HepG2 (cell line): ENCODE results near the gene SH3GLB2. TPM values are rescaled to one million over a fixed set of nuclear protein-coding genes. Genes with fewer than 3 reads are reported as not detected.

Source experiments
- BORCS8-MEF2B ChIP-seq: sonication (generic); formaldehyde crosslinking; IDR thresholded peaks from 2 replicates; pipeline ENCODE4 v1.8.0; 2022; ENCODE audit warnings: mild to moderate bottlenecking, missing genetic modification reagents
- CEBPB ChIP-seq: IDR thresholded peaks from 2 replicates; pipeline ENCODE4 v1.6.1; 2011; ENCODE audit warnings: low read depth, low read length, improper control_type of control experiment, borderline replicate concordance
- EP300 ChIP-seq, 3 experiments: sonication (generic) in 1 of 3; formaldehyde crosslinking in 1 of 3; IDR thresholded peaks; 2 replicates each; pipeline versions ENCODE4 v1.5.1 to v1.6.1; 2011 to 2020; ENCODE audit warnings: low read depth in 2 of 3, low read length in 2 of 3, borderline replicate concordance in 1 of 3, improper control_type of control experiment in 1 of 3, mild to moderate bottlenecking in 1 of 3, missing genetic modification reagents in 1 of 3, moderate library complexity in 1 of 3
- HMG20A ChIP-seq: IDR thresholded peaks from 2 replicates; pipeline ENCODE4 v1.6.1; 2016; ENCODE audit warnings: borderline replicate concordance
- MTA3 ChIP-seq: sonication (generic); formaldehyde crosslinking; IDR thresholded peaks from 2 replicates; pipeline ENCODE4 v1.4.0; 2020; ENCODE audit warnings: missing genetic modification reagents
- SIX1 ChIP-seq: sonication (generic); formaldehyde crosslinking; IDR thresholded peaks from 2 replicates; pipeline ENCODE4 v1.4.0; 2020; ENCODE audit warnings: missing genetic modification reagents, borderline replicate concordance
- SIX4 ChIP-seq: sonication (generic); formaldehyde crosslinking; IDR thresholded peaks from 2 replicates; pipeline ENCODE4 v1.4.0; 2020; ENCODE audit warnings: missing genetic modification reagents
- ZBTB20 ChIP-seq: sonication (generic); formaldehyde crosslinking; IDR thresholded peaks from 2 replicates; pipeline ENCODE4 v1.8.1; 2023; ENCODE audit warnings: missing genetic modification reagents, low read depth, mild to moderate bottlenecking, borderline replicate concordance
- ZC3H4 ChIP-seq: sonication (generic); formaldehyde crosslinking; IDR thresholded peaks from 2 replicates; pipeline ENCODE4 v1.4.0; 2020; ENCODE audit warnings: missing genetic modification reagents, borderline replicate concordance
- ZNF143 ChIP-seq: sonication (generic); formaldehyde crosslinking; IDR thresholded peaks from 2 replicates; pipeline ENCODE4 v1.4.0; 2020; ENCODE audit warnings: missing genetic modification reagents
- ZNF207 ChIP-seq: fragments of 450-650 bp; IDR thresholded peaks from 2 replicates; pipeline ENCODE4 v1.6.1; 2016; ENCODE audit warnings: antibody characterized with exemption, borderline replicate concordance
- ZNF343 ChIP-seq: sonication (generic); formaldehyde crosslinking; IDR thresholded peaks from 2 replicates; pipeline ENCODE4 v1.4.0; 2020; ENCODE audit warnings: mild to moderate bottlenecking, missing genetic modification reagents
- ZNF839 ChIP-seq: sonication (generic); formaldehyde crosslinking; IDR thresholded peaks from 2 replicates; pipeline ENCODE4 v1.4.0; 2020; ENCODE audit warnings: missing genetic modification reagents, mild to moderate bottlenecking, borderline replicate concordance
- polyA plus RNA-seq, 8 experiments: library from polyadenylated mRNA; depleted of rRNA in 3 of 8; stranded (reverse) in 7 of 8; unstranded in 1 of 8; fragments of >200 nt; fragmentation: Illumina TruSeq in 4 of 8; extraction: Trizol in 4 of 8; gene quantifications; 2 replicates each; pipeline versions ENCODE4 v1.2.1 to v1.2.3, GENCODE V29; 2011 to 2016; ENCODE audit warnings: low read depth in 4 of 8, missing spikeins in 1 of 8, mixed read lengths in 1 of 8; ENCODE audit not compliant: insufficient read depth in 1 of 8
- total RNA-seq, 5 experiments: library from RNA; depleted of rRNA; stranded (reverse); fragments of >200 nt; fragmentation: Illumina TruSeq; extraction: Trizol; gene quantifications; 2 replicates each; pipeline ENCODE4 v1.2.3, GENCODE V29; 2016; ENCODE audit warnings: low read depth in 1 of 5
- TF ChIP-seq, protein P1 (sequence below): sonication (generic); formaldehyde crosslinking; IDR thresholded peaks from 2 replicates; pipeline ENCODE4 v1.8.1; 2023; ENCODE audit warnings: mild to moderate bottlenecking, inconsistent platforms, moderate library complexity, missing genetic modification reagents, borderline replicate concordance
- TF ChIP-seq, protein P2 (sequence below): sonication (generic); formaldehyde crosslinking; IDR thresholded peaks from 2 replicates; pipeline ENCODE4 v1.9.0; 2021; ENCODE audit warnings: missing genetic modification reagents, borderline replicate concordance
- TF ChIP-seq, protein P3 (sequence below): sonication (generic); formaldehyde crosslinking; IDR thresholded peaks from 2 replicates; pipeline ENCODE4 v1.5.0; 2020; ENCODE audit warnings: missing genetic modification reagents
- TF ChIP-seq, protein P4 (sequence below): sonication (generic); formaldehyde crosslinking; IDR thresholded peaks from 2 replicates; pipeline ENCODE4 v1.5.0; 2020; ENCODE audit warnings: missing genetic modification reagents
- TF ChIP-seq, protein P5 (sequence below): sonication (generic); formaldehyde crosslinking; conservative IDR thresholded peaks from 2 replicates; pipeline ENCODE4 v1.4.0; 2020; ENCODE audit warnings: mild to moderate bottlenecking, missing genetic modification reagents, moderate library complexity
- TF ChIP-seq, protein P6 (sequence below): sonication (generic); formaldehyde crosslinking; IDR thresholded peaks from 2 replicates; pipeline ENCODE4 v1.4.0; 2020; ENCODE audit warnings: mild to moderate bottlenecking, missing genetic modification reagents

SH3GLB2 gene
- total and polyA plus RNA-seq, 2 of the 13 experiments (the other 11 are each of a cell fraction or from before 2014, with no cell fraction given) = 24.0 to 40.6 TPM

DNA sequence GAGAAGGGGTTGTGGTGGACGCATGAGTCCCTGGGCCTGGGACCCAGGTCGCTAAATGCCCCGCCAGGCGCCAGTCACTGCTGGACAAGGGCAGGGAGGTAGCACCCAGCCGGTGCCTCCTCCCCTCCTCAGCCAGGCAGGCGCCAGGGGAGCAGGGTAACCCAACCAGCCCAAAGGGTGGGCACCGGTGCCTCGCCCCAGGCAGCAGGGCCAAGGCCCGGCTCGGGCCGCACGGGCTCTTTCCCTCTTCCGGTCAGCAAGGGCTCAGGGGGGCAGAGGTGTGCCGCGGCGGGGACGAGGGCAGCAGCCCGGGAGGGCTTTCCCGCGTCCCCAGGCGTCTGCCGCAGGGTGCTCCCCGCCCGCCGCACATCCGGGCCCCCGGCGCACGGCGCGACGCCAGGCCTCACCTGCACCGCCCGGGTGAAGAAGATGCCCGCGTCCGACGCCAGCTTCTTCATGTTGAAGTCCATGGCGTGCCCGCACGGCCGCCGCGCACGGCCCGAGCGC is 393 bp downstream of the SH3GLB2 start (continued):
- TF ChIP-seq MTA3 (CRISPR knock-in tag) = no peak
- TF ChIP-seq, protein P1, sequence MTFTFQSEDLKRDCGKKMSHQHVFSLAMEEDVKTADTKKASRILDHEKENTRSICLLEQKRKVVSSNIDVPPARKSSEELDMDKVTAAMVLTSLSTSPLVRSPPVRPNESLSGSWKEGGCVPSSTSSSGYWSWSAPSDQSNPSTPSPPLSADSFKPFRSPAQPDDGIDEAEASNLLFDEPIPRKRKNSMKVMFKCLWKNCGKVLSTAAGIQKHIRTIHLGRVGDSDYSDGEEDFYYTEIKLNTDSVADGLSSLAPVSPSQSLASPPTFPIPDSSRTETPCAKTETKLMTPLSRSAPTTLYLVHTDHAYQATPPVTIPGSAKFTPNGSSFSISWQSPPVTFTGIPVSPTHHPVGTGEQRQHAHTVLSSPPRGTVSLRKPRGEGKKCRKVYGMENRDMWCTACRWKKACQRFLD (CRISPR knock-in tag) = no peak
- TF ChIP-seq, protein P2, sequence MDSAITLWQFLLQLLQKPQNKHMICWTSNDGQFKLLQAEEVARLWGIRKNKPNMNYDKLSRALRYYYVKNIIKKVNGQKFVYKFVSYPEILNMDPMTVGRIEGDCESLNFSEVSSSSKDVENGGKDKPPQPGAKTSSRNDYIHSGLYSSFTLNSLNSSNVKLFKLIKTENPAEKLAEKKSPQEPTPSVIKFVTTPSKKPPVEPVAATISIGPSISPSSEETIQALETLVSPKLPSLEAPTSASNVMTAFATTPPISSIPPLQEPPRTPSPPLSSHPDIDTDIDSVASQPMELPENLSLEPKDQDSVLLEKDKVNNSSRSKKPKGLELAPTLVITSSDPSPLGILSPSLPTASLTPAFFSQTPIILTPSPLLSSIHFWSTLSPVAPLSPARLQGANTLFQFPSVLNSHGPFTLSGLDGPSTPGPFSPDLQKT (CRISPR knock-in tag) = no peak
- no peak for TF ChIP-seq ZNF143 (CRISPR knock-in tag)
- TF ChIP-seq, protein P3, sequence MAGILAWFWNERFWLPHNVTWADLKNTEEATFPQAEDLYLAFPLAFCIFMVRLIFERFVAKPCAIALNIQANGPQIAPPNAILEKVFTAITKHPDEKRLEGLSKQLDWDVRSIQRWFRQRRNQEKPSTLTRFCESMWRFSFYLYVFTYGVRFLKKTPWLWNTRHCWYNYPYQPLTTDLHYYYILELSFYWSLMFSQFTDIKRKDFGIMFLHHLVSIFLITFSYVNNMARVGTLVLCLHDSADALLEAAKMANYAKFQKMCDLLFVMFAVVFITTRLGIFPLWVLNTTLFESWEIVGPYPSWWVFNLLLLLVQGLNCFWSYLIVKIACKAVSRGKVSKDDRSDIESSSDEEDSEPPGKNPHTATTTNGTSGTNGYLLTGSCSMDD (CRISPR knock-in tag) = no peak
- no peak for TF ChIP-seq ZNF207
- no peak for TF ChIP-seq ZNF343 (CRISPR knock-in tag)
- TF ChIP-seq ZNF839 = no peak
- TF ChIP-seq, protein P4, sequence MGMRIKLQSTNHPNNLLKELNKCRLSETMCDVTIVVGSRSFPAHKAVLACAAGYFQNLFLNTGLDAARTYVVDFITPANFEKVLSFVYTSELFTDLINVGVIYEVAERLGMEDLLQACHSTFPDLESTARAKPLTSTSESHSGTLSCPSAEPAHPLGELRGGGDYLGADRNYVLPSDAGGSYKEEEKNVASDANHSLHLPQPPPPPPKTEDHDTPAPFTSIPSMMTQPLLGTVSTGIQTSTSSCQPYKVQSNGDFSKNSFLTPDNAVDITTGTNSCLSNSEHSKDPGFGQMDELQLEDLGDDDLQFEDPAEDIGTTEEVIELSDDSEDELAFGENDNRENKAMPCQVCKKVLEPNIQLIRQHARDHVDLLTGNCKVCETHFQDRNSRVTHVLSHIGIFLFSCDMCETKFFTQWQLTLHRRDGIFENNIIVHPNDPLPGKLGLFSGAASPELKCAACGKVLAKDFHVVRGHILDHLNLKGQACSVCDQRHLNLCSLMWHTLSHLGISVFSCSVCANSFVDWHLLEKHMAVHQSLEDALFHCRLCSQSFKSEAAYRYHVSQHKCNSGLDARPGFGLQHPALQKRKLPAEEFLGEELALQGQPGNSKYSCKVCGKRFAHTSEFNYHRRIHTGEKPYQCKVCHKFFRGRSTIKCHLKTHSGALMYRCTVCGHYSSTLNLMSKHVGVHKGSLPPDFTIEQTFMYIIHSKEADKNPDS (CRISPR knock-in tag) = no peak
- TF ChIP-seq SIX1 (CRISPR knock-in tag) = no peak
- TF ChIP-seq ZBTB20 = no peak
- no peak for TF ChIP-seq ZC3H4 (CRISPR knock-in tag)
- no peak for TF ChIP-seq CEBPB
- TF ChIP-seq, protein P5, sequence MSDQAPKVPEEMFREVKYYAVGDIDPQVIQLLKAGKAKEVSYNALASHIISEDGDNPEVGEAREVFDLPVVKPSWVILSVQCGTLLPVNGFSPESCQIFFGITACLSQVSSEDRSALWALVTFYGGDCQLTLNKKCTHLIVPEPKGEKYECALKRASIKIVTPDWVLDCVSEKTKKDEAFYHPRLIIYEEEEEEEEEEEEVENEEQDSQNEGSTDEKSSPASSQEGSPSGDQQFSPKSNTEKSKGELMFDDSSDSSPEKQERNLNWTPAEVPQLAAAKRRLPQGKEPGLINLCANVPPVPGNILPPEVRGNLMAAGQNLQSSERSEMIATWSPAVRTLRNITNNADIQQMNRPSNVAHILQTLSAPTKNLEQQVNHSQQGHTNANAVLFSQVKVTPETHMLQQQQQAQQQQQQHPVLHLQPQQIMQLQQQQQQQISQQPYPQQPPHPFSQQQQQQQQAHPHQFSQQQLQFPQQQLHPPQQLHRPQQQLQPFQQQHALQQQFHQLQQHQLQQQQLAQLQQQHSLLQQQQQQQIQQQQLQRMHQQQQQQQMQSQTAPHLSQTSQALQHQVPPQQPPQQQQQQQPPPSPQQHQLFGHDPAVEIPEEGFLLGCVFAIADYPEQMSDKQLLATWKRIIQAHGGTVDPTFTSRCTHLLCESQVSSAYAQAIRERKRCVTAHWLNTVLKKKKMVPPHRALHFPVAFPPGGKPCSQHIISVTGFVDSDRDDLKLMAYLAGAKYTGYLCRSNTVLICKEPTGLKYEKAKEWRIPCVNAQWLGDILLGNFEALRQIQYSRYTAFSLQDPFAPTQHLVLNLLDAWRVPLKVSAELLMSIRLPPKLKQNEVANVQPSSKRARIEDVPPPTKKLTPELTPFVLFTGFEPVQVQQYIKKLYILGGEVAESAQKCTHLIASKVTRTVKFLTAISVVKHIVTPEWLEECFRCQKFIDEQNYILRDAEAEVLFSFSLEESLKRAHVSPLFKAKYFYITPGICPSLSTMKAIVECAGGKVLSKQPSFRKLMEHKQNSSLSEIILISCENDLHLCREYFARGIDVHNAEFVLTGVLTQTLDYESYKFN (CRISPR knock-in tag) = no peak
- TF ChIP-seq HMG20A = no peak
- TF ChIP-seq SIX4 (CRISPR knock-in tag) = no peak
- TF ChIP-seq, protein P6, sequence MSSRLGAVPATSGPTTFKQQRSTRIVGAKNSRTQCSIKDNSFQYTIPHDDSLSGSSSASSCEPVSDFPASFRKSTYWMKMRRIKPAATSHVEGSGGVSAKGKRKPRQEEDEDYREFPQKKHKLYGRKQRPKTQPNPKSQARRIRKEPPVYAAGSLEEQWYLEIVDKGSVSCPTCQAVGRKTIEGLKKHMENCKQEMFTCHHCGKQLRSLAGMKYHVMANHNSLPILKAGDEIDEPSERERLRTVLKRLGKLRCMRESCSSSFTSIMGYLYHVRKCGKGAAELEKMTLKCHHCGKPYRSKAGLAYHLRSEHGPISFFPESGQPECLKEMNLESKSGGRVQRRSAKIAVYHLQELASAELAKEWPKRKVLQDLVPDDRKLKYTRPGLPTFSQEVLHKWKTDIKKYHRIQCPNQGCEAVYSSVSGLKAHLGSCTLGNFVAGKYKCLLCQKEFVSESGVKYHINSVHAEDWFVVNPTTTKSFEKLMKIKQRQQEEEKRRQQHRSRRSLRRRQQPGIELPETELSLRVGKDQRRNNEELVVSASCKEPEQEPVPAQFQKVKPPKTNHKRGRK (CRISPR knock-in tag) = no peak
- TF ChIP-seq EP300 (IDR thresholded peaks at IDR 0.05; ENCODE audit: low read depth in 2 of 2, low read length in 2 of 2) = no peak
- no peak for TF ChIP-seq EP300 (CRISPR knock-in tag; IDR thresholded peaks at IDR 0.05; ENCODE audit: borderline replicate concordance)
- 0 out of 2 replicates have a peak, but pooled peaks have one; percentile 29 for TF ChIP-seq BORCS8-MEF2B
